Measurements from ENCODE around the gene ZNF487. TPM values are rescaled to one million over a fixed set of nuclear protein-coding genes. Genes with fewer than 3 reads are reported as not detected.

ZNF487 gene
- total and polyA plus RNA-seq, 2 of the 13 experiments (the other 11 are each of a cell fraction or from before 2014, with no cell fraction given) = 7.4 to 8.8 TPM

DNA sequence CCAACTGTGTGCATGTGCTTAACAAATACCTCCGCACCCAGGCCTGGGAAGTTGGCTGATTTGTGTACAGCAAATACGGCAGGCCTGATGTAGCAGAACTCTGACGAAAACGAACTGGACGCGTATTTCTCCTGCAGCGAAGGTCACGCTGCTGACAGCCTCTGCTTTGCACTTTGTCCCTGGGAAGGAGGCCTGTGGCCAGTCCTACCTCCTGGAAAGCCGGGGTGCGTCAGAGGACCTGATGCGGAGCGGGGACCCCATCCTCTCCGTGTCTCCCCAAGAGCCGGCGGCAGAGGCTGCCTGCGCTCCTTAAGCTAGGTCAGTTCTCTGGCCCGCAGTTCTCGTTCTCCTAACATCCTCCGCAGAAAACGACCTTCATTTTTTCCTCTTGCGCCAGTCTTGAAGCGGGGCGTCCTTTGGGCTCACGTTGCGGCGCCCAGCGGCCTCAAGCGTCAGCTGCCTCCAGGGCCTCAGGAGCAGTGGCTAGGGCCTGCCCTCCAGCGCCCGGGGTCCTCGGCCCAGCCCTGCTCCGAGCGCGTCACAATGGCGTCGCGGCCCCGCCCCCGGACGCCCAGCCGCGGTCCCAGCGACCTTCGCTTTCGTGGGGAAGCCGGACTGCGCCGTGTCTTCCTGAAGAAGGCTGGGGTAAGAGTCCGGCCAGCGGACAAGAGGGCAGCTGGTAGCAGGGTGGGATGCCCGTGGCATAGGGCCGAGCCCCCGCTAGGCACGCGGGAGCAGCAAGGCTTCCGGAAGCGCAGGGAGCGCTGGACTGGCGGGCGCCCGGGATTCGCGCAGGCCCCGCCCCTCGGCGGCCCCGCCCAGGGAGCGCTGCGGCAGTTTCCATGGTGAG is at the start of gene ZNF487 (continued):
- TF ChIP-seq, protein P1, sequence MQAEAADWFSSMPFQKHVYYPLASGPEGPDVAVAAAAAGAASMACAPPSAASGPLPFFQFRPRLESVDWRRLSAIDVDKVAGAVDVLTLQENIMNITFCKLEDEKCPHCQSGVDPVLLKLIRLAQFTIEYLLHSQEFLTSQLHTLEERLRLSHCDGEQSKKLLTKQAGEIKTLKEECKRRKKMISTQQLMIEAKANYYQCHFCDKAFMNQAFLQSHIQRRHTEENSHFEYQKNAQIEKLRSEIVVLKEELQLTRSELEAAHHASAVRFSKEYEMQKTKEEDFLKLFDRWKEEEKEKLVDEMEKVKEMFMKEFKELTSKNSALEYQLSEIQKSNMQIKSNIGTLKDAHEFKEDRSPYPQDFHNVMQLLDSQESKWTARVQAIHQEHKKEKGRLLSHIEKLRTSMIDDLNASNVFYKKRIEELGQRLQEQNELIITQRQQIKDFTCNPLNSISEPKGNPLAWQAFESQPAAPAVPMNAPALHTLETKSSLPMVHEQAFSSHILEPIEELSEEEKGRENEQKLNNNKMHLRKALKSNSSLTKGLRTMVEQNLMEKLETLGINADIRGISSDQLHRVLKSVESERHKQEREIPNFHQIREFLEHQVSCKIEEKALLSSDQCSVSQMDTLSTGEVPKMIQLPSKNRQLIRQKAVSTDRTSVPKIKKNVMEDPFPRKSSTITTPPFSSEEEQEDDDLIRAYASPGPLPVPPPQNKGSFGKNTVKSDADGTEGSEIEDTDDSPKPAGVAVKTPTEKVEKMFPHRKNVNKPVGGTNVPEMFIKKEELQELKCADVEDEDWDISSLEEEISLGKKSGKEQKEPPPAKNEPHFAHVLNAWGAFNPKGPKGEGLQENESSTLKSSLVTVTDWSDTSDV (CRISPR knock-in tag; IDR thresholded peaks at IDR 0.05) = peak; percentile 62; the same call in 1 of the 2 replicates
- TF ChIP-seq ZFP36L1 (CRISPR knock-in tag; IDR thresholded peaks at IDR 0.05) (peak; percentile 49; the same call in 1 of the 2 replicates), GABPB1 (CRISPR knock-in tag; IDR thresholded peaks at IDR 0.05) (peak; percentile 92), TMF1 (CRISPR knock-in tag; IDR thresholded peaks at IDR 0.05; ENCODE audit: low read depth) (peak; percentile 88), GLI4 (CRISPR knock-in tag; IDR thresholded peaks at IDR 0.05; ENCODE audit: borderline replicate concordance) (no peak), JUND (CRISPR knock-in tag; IDR thresholded peaks at IDR 0.05) (0 out of 2 replicates have a peak, but pooled peaks have one; percentile 9), ZNF260 (CRISPR knock-in tag; IDR thresholded peaks at IDR 0.05; ENCODE audit: borderline replicate concordance, low read depth) (no peak), RORA (CRISPR knock-in tag; IDR thresholded peaks at IDR 0.05) (no peak), SAFB2 (CRISPR knock-in tag; IDR thresholded peaks at IDR 0.05; ENCODE audit: borderline replicate concordance, low read depth) (peak; percentile 94; the same call in 1 of the 2 replicates), SOX13 (IDR thresholded peaks at IDR 0.05) (no peak), SOX13 (CRISPR knock-in tag; conservative IDR thresholded peaks at IDR 0.05 in 1 of 2, IDR thresholded peaks at IDR 0.05 in 1 of 2) (no peak; a peak in 1 of 4 replicates), ZNF234 (CRISPR knock-in tag; conservative IDR thresholded peaks at IDR 0.05) (no peak), CBX2 (IDR thresholded peaks at IDR 0.05; ENCODE audit: low read depth, low read length) (no peak), CBX2 (CRISPR knock-in tag; IDR thresholded peaks at IDR 0.05; ENCODE audit: low read depth) (no peak), ASH2L (IDR thresholded peaks at IDR 0.05; ENCODE audit: insufficient read length, low read depth, low read length) (peak; percentile 62), MED1 (CRISPR knock-in tag; IDR thresholded peaks at IDR 0.05) (peak; percentile 77), ZNF34 (CRISPR knock-in tag; IDR thresholded peaks at IDR 0.05; ENCODE audit: borderline replicate concordance) (no peak), ZFP62 (CRISPR knock-in tag; IDR thresholded peaks at IDR 0.05) (no peak), KLF12 (CRISPR knock-in tag; IDR thresholded peaks at IDR 0.05; ENCODE audit: borderline replicate concordance) (peak; percentile 24)
- TF ChIP-seq, protein P2, sequence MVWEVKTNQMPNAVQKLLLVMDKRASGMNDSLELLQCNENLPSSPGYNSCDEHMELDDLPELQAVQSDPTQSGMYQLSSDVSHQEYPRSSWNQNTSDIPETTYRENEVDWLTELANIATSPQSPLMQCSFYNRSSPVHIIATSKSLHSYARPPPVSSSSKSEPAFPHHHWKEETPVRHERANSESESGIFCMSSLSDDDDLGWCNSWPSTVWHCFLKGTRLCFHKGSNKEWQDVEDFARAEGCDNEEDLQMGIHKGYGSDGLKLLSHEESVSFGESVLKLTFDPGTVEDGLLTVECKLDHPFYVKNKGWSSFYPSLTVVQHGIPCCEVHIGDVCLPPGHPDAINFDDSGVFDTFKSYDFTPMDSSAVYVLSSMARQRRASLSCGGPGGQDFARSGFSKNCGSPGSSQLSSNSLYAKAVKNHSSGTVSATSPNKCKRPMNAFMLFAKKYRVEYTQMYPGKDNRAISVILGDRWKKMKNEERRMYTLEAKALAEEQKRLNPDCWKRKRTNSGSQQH (CRISPR knock-in tag; IDR thresholded peaks at IDR 0.05; ENCODE audit: low read depth) = peak; percentile 89
- TF ChIP-seq, protein P3, sequence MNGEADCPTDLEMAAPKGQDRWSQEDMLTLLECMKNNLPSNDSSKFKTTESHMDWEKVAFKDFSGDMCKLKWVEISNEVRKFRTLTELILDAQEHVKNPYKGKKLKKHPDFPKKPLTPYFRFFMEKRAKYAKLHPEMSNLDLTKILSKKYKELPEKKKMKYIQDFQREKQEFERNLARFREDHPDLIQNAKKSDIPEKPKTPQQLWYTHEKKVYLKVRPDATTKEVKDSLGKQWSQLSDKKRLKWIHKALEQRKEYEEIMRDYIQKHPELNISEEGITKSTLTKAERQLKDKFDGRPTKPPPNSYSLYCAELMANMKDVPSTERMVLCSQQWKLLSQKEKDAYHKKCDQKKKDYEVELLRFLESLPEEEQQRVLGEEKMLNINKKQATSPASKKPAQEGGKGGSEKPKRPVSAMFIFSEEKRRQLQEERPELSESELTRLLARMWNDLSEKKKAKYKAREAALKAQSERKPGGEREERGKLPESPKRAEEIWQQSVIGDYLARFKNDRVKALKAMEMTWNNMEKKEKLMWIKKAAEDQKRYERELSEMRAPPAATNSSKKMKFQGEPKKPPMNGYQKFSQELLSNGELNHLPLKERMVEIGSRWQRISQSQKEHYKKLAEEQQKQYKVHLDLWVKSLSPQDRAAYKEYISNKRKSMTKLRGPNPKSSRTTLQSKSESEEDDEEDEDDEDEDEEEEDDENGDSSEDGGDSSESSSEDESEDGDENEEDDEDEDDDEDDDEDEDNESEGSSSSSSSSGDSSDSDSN (CRISPR knock-in tag; IDR thresholded peaks at IDR 0.05) = peak; percentile 94

Data from HepG2 (cell line).